GM21786 (cell line): ENCODE results near the gene MRPL48.
A peak's percentile ranks its signal among the peaks of the same experiment; 100 is the strongest.
"Not testable (repeated sequence)": the region's sequence is repeated elsewhere in the genome, so short reads cannot be mapped to it uniquely, and the experiment has no call there.

ENCODE experiments used
- ATAC-seq: cut with Tn5 transposase; IDR thresholded peaks from one replicate; pipeline ENCODE4 v1.9.1; 2021; ENCODE audit not compliant: unreplicated experiment

MRPL48 gene

GRCh38 chr11:73787643-73788558 lies at the start of gene MRPL48:
Gene MRPL48, plus strand, starts transcription at chr11:73787874. Its CDS starts 98 bp downstream, at chr11:73787972.
- peak; percentile 95 for ATAC-seq

- no peak for ATAC-seq
Observed at GRCh38 chr11:73743045-73743444, 44.6 kb upstream of the MRPL48 start.

DNA sequence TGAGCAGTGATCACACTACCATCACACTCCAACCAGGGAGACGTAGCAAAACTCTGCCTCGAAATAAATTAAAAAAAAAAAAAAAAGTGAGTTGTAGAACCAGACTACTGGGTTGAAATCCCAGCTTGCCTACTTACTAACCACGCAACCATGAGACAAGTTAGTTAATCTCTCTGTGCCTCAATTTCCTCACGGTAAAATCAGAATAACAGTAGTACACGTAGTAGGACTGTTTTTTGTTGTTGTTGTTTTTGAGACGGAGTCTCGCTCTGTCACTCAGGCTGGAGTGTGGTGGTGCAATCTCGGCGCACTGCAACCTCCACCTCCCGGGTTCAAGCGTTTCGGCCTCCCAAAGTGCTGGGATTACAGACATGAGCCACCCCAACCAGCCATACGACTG lies 41.0 kb upstream of the MRPL48 start:
- no peak for ATAC-seq

DNA sequence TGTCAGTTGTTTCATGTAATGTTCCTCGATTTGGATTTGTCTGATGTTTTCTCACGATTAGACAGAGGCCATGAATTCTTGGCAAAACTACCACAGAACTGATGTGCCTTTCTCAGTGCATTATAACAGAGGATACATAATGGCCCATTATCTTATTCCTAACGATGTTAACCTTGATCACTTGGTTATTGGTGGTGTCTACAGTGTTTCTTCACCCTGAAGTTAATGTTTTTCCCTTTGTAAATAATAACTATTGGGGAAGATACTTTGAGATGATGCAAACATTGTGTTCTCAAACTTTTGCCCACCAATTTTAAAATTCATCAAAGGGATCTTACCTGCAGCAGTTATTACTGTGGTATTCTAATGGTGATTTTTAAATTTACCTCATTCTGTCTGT lies 39.9 kb upstream of the MRPL48 start:
- no peak for ATAC-seq

DNA sequence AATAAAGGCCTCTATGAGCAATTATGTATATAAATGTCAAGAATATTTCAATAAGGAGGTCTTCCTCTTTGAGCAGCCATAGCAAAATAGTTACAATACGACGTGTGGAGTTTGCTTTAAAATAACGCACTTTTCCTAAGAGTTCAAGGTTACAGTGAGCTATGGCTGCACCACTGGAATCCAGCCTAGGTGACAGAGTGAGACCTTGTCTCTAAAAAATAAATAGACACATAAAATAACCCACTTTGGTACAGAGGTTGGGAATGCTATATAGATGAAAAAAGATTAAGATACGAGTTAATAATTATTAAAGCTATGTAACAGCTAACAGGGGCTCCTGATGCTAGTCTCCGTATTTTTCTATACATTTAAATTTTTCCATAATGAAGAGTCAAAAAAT lies 39.4 kb upstream of the MRPL48 start:
- no peak for ATAC-seq

DNA sequence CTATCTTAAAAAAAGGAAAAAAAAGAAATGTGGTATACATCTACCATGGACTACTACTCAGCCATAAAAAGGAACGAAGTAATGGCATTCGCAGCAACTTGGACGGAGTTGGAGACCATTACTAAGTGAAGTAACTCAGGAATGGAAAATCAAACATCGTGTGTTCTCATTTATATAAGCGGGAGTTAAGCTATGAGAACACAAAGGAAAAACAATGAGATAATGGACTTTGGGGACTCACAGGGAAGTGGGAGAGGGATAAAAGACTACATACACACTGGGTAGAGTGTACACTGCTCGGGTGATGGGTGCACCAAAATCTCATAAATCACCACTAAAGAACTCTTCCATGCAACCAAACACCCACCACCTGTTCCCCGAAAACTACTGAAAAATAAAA lies 38.6 kb upstream of the MRPL48 start:
- no peak for ATAC-seq

- no peak for ATAC-seq
Observed at GRCh38 chr11:73750228-73750627, 37.4 kb upstream of the MRPL48 start.

GRCh38 chr11:73750862-73751261 lies 36.8 kb upstream of the MRPL48 start:
- ATAC-seq, result not testable (repeated sequence)

DNA sequence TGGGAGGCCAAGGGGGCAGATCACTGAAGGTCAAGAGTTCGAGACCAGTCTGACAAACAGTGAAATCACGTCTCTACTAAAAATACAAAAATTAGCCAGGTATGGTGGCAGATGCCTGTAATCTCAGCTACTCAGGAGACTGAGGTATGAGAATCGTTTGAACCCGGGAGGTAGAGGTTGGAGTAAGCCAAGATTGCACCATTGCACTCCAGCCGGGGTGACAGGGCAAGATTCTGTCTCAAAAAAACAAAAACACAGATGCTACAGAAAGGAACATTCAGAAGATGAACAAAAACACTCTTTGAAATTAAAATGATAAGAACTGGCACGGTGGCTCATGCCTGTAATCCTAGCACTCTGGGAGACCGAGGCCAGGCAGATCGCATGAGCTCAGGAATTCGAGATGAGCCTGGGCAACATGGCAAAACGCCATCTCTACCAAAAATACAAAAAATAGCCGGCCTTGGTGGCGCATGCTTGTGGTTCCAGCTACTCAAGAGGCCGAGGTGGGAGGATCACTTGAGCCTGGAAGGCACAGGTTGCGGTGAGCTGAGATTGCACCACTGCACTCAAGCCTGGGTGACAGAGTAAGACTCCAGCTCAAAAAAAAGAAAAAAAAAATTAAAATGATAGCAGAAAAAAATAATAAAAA lies 35.3 kb upstream of the MRPL48 start:
- ATAC-seq, result no peak

DNA sequence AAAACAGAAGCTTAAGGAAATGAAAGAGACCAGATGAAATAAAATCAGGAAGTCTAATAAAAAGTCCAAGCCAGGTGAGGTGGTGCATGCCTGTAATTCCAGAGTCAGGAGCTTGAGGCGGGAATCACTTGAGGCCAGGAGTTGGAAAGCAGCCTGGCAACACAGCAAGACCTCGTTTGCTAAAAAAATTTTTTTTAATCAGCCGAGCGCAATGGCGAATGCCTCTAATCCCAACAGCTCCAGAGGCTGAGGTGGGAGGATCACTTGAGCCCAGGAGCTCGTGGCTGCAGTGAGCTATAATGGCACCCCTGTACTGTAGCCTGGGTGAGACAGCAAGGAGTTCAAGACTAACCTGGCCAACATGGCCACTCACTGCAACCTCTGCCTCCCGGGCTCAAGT lies 34.8 kb upstream of the MRPL48 start:
- ATAC-seq, result no peak

- ATAC-seq, result no peak
Observed at GRCh38 chr11:73753938-73754337, 33.7 kb upstream of the MRPL48 start.

GRCh38 chr11:73755670-73756069 lies 32.0 kb upstream of the MRPL48 start:
- ATAC-seq, result no peak

GRCh38 chr11:73757598-73757997 lies 30.1 kb upstream of the MRPL48 start:
- ATAC-seq, result no peak

DNA sequence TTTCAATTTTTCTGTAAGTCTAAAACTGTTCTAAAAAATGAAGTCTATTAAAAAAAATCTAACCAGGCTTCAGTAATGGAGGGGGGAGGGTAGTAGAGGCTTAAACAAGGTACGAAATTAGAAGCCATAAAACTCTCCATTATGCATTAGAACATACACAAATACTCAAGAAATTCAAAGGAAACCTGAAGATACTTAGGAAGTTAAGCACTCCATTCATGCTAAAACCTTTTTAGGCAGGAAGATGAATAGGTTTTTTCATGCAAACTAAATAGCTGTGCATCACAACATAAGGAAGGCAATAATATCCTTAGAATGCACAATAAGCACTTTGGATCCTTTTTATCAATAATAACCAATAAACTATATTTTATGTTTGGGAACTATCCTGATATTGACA lies 29.2 kb upstream of the MRPL48 start:
- ATAC-seq, result no peak

DNA sequence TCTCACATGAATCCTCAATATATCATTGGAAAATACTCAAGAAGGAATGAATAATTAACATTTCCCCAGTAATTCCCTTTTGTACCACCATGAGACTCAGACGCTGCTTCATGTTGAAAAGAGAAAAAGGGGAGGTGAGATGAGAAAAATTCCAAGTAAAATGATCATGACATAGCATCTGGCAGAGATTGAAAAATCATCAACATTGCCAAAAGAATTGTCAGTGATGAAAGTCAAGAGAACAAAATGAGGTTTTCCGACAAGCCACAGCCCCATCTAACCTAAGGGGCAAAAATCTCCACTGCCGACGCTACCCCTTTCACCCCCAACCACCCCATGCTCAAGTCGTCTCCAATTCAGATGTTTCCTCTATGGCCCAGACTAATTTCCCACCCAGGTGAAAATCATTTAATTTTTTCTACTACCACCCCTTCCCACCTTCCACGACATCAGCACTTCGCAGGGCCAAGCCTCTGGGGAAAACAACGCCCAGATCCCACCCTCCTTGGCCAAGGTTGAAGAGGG lies 28.0 kb upstream of the MRPL48 start:
- ATAC-seq, result no peak

DNA sequence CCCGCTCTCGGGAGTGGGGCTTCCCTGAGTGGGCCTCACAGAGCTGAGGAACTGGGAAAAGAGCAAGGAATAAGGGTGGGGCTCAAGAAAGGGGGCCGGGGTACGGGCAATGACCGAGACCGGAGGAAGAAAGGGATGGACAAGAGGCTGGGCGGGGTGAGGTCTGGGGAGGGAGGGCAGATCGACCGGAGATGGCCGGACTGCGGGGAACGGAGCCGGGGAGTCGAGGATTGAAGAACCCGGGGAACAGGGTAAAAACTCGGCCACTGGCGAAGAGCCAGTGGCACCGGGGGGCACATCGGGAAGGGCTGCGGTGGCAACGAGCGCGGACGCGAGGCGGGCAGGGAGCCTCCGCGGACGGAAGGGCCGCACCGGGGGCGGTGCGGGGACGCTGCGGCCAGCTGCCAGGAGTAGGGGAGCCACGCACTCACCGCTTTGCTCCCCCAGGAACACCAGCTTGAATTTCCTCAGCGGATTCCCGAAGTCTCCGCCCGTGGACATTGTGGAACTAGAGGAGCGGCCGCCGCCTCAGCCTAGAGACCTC lies 27.5 kb upstream of the MRPL48 start:
- ATAC-seq, result no peak

- ATAC-seq, result peak; percentile 92
Observed at GRCh38 chr11:73760679-73761402, 26.8 kb upstream of the MRPL48 start, which contains the start of gene RAB6A. Gene RAB6A, minus strand, starts transcription at chr11:73761074. Its CDS starts 439 bp downstream, at chr11:73760635.

DNA sequence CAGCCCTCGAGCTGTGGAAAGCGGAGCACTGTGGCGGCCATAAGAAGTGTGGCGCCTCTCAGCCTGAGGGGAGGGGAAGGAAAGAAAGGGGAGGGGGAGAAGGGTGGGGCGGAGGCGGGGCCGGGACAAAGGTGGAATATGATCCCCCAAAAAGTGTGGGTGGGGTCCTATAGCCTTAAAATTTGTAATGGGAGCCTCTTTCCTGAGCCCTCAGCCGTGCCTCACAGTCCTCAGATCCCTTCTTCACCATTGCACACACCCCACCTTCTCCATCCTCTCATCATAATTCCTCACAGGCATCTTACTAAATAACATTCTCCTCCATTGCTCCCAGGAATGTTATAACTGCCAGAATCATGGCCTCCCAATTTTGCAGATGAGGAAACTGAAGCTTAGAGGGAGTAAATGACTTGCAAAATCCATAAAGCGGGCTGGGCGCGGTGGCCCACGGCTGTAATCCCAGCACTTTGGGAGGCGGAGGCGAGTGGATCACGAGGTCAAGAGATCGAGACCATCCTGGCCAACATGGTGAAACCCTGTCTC lies 26.2 kb upstream of the MRPL48 start:
- no peak for ATAC-seq

DNA sequence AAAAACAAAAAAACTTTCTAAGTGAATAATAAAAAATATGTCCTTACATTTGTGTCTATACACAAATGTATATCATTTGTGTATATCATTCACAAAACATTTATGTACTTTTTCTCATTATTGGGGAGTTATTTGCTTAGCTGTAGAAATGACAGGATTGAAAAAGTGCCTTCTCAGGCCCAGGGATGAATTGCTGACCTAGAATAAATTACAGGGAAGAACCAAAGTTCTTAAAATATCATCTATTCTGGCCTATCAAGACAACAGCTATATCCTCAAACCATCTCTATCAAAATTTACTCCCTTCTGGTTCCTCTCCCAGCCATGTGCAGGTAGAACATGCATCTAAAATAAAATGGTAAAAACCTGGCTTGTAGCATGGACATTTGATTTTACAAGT lies 24.9 kb upstream of the MRPL48 start:
- ATAC-seq, result no peak

DNA sequence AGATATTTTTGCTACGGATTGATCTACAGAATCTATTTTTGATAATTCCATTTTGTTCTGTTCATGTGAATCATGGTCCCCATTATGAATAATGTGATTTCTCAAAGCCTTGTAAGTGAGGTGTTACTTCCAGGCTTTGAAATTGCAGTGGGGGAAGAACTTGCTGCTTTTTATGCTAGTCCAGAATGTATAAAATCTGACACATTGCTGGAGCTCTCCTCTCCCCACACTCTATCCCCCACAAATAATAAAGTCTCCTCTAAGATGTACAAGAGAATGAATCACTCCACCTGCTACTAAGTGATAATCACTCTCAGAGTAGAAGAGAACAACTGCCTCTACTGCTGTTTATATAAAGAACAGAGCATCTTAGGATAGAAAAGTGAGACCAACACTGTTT lies 20.9 kb upstream of the MRPL48 start:
- no peak for ATAC-seq

DNA sequence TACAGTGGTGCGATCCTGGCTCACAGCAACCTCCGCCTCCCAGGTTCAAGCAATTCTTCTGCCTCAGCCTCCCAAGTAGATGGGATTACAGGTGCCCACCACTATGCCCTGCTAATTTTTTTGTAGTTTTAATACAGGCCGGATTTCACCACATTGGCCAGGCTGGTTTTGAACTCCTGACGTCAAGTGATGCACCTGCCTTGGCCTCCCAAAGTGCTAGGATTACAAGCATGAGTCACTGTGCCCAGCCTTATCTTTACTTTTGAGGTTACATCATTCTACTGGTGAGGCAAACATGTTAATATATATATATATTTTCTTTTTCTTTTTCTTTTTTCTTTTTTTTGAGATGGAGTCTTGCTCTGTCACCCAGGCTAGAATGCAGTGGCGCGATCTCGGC lies 16.9 kb upstream of the MRPL48 start:
- ATAC-seq, result not testable (repeated sequence)
